LNCAP (cell line): Measurements from ENCODE around the gene SPEF1.

Experiments used
- TF ChIP-seq, protein P1 (sequence below): fragments of 450-650 bp; IDR thresholded peaks from 2 replicates; pipeline ENCODE4 v1.5.1; 2017; ENCODE audit warnings: mild to moderate bottlenecking

SPEF1 gene

GRCh38 chr20:3749689-3750531, 31.3 kb downstream of the SPEF1 start:
- TF ChIP-seq, protein P1, sequence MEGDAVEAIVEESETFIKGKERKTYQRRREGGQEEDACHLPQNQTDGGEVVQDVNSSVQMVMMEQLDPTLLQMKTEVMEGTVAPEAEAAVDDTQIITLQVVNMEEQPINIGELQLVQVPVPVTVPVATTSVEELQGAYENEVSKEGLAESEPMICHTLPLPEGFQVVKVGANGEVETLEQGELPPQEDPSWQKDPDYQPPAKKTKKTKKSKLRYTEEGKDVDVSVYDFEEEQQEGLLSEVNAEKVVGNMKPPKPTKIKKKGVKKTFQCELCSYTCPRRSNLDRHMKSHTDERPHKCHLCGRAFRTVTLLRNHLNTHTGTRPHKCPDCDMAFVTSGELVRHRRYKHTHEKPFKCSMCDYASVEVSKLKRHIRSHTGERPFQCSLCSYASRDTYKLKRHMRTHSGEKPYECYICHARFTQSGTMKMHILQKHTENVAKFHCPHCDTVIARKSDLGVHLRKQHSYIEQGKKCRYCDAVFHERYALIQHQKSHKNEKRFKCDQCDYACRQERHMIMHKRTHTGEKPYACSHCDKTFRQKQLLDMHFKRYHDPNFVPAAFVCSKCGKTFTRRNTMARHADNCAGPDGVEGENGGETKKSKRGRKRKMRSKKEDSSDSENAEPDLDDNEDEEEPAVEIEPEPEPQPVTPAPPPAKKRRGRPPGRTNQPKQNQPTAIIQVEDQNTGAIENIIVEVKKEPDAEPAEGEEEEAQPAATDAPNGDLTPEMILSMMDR = peak; percentile 84

DNA sequence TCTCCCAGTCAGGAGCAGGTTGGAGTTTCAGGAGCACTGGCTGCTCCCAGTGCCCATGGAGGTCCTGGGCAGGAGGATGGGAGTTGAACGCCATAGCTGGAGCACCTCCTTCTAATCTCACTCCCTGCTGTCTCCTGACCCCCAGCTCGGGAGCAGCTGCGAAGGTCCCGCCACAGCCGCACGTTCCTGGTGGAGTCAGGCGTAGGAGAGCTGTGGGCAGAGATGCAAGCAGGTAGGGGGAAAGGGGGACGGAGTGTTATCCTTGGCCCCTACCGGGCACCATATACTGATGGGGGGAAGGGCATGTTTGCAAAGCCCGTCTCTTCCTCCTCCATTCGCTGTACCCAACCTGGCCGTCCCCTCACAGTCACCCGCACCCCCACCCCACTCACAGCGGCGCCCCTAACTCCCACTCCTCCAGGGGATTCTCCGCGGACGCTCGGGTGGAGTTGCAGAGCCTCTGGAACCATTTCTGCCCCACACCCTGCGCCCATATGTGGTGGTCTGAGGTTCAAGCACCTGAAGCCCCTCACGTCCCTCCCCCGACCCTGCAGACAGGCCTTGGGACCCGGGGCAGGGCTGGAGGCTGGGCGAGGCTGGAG, 32.1 kb downstream of the SPEF1 start:
- TF ChIP-seq, protein P1 = no peak

GRCh38 chr20:3748073-3748472, 33.2 kb downstream of the SPEF1 start:
- TF ChIP-seq, protein P1 = no peak

DNA sequence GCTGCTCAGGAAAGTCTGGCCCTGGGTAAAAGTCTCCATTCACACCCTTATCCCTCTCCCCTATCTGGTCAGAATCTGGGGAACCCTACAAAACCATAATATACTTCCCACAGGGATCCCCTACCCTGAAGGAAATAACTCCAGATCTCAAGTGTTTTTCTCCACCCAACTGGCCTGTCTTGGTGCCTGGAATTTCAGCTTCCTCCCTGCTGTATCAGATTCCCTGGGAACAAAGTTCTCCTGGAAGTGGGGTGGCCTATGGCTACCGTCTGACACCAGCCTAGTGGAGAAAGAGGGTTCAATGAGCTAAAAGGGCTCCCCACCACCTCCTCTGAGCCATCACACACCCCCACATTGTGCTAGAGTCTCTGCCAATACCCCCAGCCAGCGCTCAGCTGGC, 33.8 kb downstream of the SPEF1 start:
- TF ChIP-seq, protein P1 = no peak

DNA sequence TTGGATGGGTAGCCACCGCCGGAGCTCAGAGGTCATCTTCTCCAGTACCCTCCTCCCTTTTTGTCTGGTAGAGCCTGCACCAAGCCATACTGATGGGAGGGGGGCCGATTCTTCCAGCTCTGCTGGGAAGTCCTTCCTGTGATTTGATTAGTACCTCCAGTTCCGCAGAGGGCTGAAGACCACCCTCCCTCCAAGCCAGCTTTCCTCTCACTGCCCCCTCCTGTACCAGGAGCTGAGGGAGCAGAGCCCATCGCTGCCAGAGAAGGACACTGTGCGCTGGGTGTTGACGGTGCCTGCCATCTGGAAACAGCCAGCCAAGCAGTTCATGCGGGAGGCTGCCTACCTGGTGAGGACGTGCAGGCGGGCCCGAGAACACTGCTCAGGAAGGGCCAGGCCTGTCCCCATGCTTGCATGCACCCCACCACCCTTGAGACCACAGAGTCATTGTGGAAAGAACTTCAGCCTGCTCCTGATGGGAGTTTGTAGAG, 35.5 kb downstream of the SPEF1 start:
- TF ChIP-seq, protein P1 = no peak

- TF ChIP-seq, protein P1 = no peak
These were observed 36.2 kb downstream of the SPEF1 start for GRCh38 chr20:3744806-3745685.

- TF ChIP-seq, protein P1 = no peak
These were observed 37.2 kb downstream of the SPEF1 start for GRCh38 chr20:3744037-3744436.
